NCI-H187 (cell line): ENCODE results near the gene MYO5B.
"Not testable (repeated sequence)": the region's sequence is repeated elsewhere in the genome, so short reads cannot be mapped to it uniquely, and the experiment has no call there.

ENCODE experiments used
- DNase-seq, 2 experiments: peaks; one replicate each; lab custom pipeline; 2025; lab: John Stamatoyannopoulos, UW

Gene MYO5B

GRCh38 chr18:50194631-50195532 is at the start of gene MYO5B:
MYO5B (minus strand) TSS chr18:50195147; CDS start chr18:50194793, 354 bp downstream.
- DNase-seq, result peak in 1 of 2 experiments; percentile 64

- DNase-seq, result not testable (repeated sequence)
Observed at GRCh38 chr18:50241768-50242167, 46.8 kb upstream of the MYO5B start.

- DNase-seq, result no peak
Observed at GRCh38 chr18:50240080-50240563, 45.2 kb upstream of the MYO5B start.

GRCh38 chr18:50232419-50232818 is 37.5 kb upstream of the MYO5B start:
- DNase-seq, result no peak

GRCh38 chr18:50231621-50232020 is 36.7 kb upstream of the MYO5B start:
- DNase-seq, result no peak

- DNase-seq, result not testable (repeated sequence)
Observed at GRCh38 chr18:50220249-50220648, 25.3 kb upstream of the MYO5B start.

GRCh38 chr18:50218432-50219197 is 23.7 kb upstream of the MYO5B start:
- DNase-seq, result no peak

GRCh38 chr18:50209311-50209710 is 14.4 kb upstream of the MYO5B start:
- DNase-seq, result no peak

- no peak for DNase-seq
Observed at GRCh38 chr18:50207722-50208121, 12.8 kb upstream of the MYO5B start.

- DNase-seq, result peak; percentile 58 to 69
Observed at GRCh38 chr18:50203801-50204604, 9.1 kb upstream of the MYO5B start.

- DNase-seq, result no peak
Observed at GRCh38 chr18:50201476-50202018, 6.6 kb upstream of the MYO5B start.

- DNase-seq, result no peak
Observed at GRCh38 chr18:50199921-50200320, 5.0 kb upstream of the MYO5B start.

GRCh38 chr18:50199346-50199855 is 4.5 kb upstream of the MYO5B start:
- no peak for DNase-seq

- DNase-seq, result no peak
Observed at GRCh38 chr18:50196261-50196660, 1.3 kb upstream of the MYO5B start.

GRCh38 chr18:50195689-50196088 is 742 bp upstream of the MYO5B start:
- DNase-seq, result no peak

- DNase-seq, result no peak
Observed at GRCh38 chr18:50193796-50194630, 934 bp downstream of the MYO5B start.

- DNase-seq, result no peak
Observed at GRCh38 chr18:50192995-50193795, 1.8 kb downstream of the MYO5B start.

GRCh38 chr18:50190926-50191325 is 4.0 kb downstream of the MYO5B start:
- no peak for DNase-seq

GRCh38 chr18:50190236-50190635 is 4.7 kb downstream of the MYO5B start:
- no peak for DNase-seq

GRCh38 chr18:50189160-50189559 is 5.8 kb downstream of the MYO5B start:
- no peak for DNase-seq
